HepG2 (cell line): ENCODE results near the gene PHRF1. TPM values are rescaled to one million over a fixed set of nuclear protein-coding genes. Genes with fewer than 3 reads are reported as not detected.

Source experiments
- ARID3A ChIP-seq: IDR thresholded peaks from 2 replicates; pipeline ENCODE4 v1.6.1; 2012; ENCODE audit warnings: low read depth, low read length, improper control_type of control experiment
- ARID5B ChIP-seq: IDR thresholded peaks from 2 replicates; pipeline ENCODE4 v1.4.0; 2020; ENCODE audit warnings: mild to moderate bottlenecking, missing genetic modification reagents
- BORCS8-MEF2B ChIP-seq: sonication (generic); formaldehyde crosslinking; IDR thresholded peaks from 2 replicates; pipeline ENCODE4 v1.8.0; 2022; ENCODE audit warnings: mild to moderate bottlenecking, missing genetic modification reagents
- ESRRA ChIP-seq: sonication (generic); formaldehyde crosslinking; IDR thresholded peaks from 2 replicates; pipeline ENCODE4 v1.5.1; 2020; ENCODE audit warnings: mild to moderate bottlenecking, low read depth, missing genetic modification reagents
- HOXA3 ChIP-seq: sonication (generic); formaldehyde crosslinking; IDR thresholded peaks from 2 replicates; pipeline ENCODE4 v1.5.0; 2020; ENCODE audit warnings: missing genetic modification reagents
- HOXD1 ChIP-seq: sonication (generic); formaldehyde crosslinking; IDR thresholded peaks from 2 replicates; pipeline ENCODE4 v1.5.0; 2020; ENCODE audit warnings: missing genetic modification reagents
- MTA1 ChIP-seq: sonication (generic); formaldehyde crosslinking; IDR thresholded peaks from 2 replicates; pipeline ENCODE4 v1.4.0; 2020; ENCODE audit warnings: missing genetic modification reagents, mild to moderate bottlenecking, borderline replicate concordance
- MYPOP ChIP-seq: sonication (generic); formaldehyde crosslinking; IDR thresholded peaks from 2 replicates; pipeline ENCODE4 v1.8.1; 2023; ENCODE audit warnings: mild to moderate bottlenecking, moderate library complexity, missing genetic modification reagents
- SNAI1 ChIP-seq: sonication (generic); formaldehyde crosslinking; IDR thresholded peaks from 2 replicates; pipeline ENCODE4 v1.5.0; 2020; ENCODE audit warnings: mild to moderate bottlenecking, missing genetic modification reagents, borderline replicate concordance
- SOX13 ChIP-seq, 3 experiments: fragments of 450-650 bp in 1 of 3; sonication (generic) in 1 of 3; formaldehyde crosslinking in 1 of 3; IDR thresholded peaks in 2 of 3; conservative IDR thresholded peaks in 1 of 3; 2 replicates each; pipeline versions ENCODE4 v1.5.0 to v1.6.1; 2016 to 2020; ENCODE audit warnings: antibody characterized with exemption in 1 of 3, mild to moderate bottlenecking in 1 of 3, missing compliant biosample characterization in 1 of 3, missing genetic modification reagents in 1 of 3, moderate library complexity in 1 of 3
- SOX5 ChIP-seq: IDR thresholded peaks from 2 replicates; pipeline ENCODE4 v1.6.1; 2016; ENCODE audit warnings: borderline replicate concordance
- SP5 ChIP-seq: IDR thresholded peaks from 2 replicates; pipeline ENCODE4 v1.6.1; 2016; ENCODE audit warnings: low read depth, borderline replicate concordance
- TGIF2 ChIP-seq: IDR thresholded peaks from 2 replicates; pipeline ENCODE4 v1.6.1; 2016; ENCODE audit warnings: control low read depth, missing compliant biosample characterization
- XRCC5 ChIP-seq: fragments of 200-400 bp; formaldehyde crosslinking; optimal IDR thresholded peaks from 2 replicates; pipeline ENCODE3; 2017; ENCODE audit warnings: mild to moderate bottlenecking, low read length
- ZBTB38 ChIP-seq: sonication (generic); formaldehyde crosslinking; IDR thresholded peaks from 2 replicates; pipeline ENCODE4 v1.5.1; 2020; ENCODE audit warnings: mild to moderate bottlenecking, missing genetic modification reagents
- ZNF563 ChIP-seq: sonication (generic); formaldehyde crosslinking; IDR thresholded peaks from 2 replicates; pipeline ENCODE4 v1.8.0; 2022; ENCODE audit warnings: mild to moderate bottlenecking, moderate library complexity, missing genetic modification reagents
- ZNF768 ChIP-seq: sonication (generic); formaldehyde crosslinking; IDR thresholded peaks from 2 replicates; pipeline ENCODE4 v1.4.0; 2020; ENCODE audit warnings: missing genetic modification reagents
- polyA plus RNA-seq, 8 experiments: library from polyadenylated mRNA; depleted of rRNA in 3 of 8; stranded (reverse) in 7 of 8; unstranded in 1 of 8; fragments of >200 nt; fragmentation: Illumina TruSeq in 4 of 8; extraction: Trizol in 4 of 8; gene quantifications; 2 replicates each; pipeline versions ENCODE4 v1.2.1 to v1.2.3, GENCODE V29; 2011 to 2016; ENCODE audit warnings: low read depth in 4 of 8, missing spikeins in 1 of 8, mixed read lengths in 1 of 8; ENCODE audit not compliant: insufficient read depth in 1 of 8
- total RNA-seq, 5 experiments: library from RNA; depleted of rRNA; stranded (reverse); fragments of >200 nt; fragmentation: Illumina TruSeq; extraction: Trizol; gene quantifications; 2 replicates each; pipeline ENCODE4 v1.2.3, GENCODE V29; 2016; ENCODE audit warnings: low read depth in 1 of 5

Gene PHRF1
- total and polyA plus RNA-seq, 2 of the 13 experiments (the other 11 are each of a cell fraction or from before 2014, with no cell fraction given), result 8.2 to 16.7 TPM

GRCh38 chr11:655036-655726, 78.9 kb downstream of the PHRF1 start (continued):
- TF ChIP-seq MYPOP (CRISPR knock-in tag) (peak; percentile 42; the same call in 1 of the 2 replicates), BORCS8-MEF2B (CRISPR knock-in tag) (0 out of 2 replicates have a peak, but pooled peaks have one; percentile 34), SP5 (CRISPR knock-in tag) (no peak), ARID5B (peak; percentile 39), SNAI1 (CRISPR knock-in tag) (0 out of 2 replicates have a peak, but pooled peaks have one; percentile 69), TGIF2 (CRISPR knock-in tag) (peak; percentile 63; the same call in 1 of the 2 replicates), ARID3A (peak; percentile 91), ZNF768 (CRISPR knock-in tag) (peak; percentile 9; the same call in 1 of the 2 replicates), XRCC5 (peak; percentile 63), SOX5 (peak; percentile 32; the same call in 1 of the 2 replicates), ZBTB38 (CRISPR knock-in tag) (0 out of 2 replicates have a peak, but pooled peaks have one; percentile 18), HOXD1 (0 out of 2 replicates have a peak, but pooled peaks have one; percentile 35), MTA1 (CRISPR knock-in tag) (peak; percentile 84; the same call in 1 of the 2 replicates), ESRRA (0 out of 2 replicates have a peak, but pooled peaks have one; percentile 22), ZNF563 (0 out of 2 replicates have a peak, but pooled peaks have one; percentile 26), SOX13 (IDR thresholded peaks at IDR 0.05) (no peak), SOX13 (CRISPR knock-in tag; conservative IDR thresholded peaks at IDR 0.05 in 1 of 2, IDR thresholded peaks at IDR 0.05 in 1 of 2) (peak in 1 of 2 experiments; percentile 33; a peak in 1 of 4 replicates), HOXA3 (CRISPR knock-in tag) (peak; percentile 60; the same call in 1 of the 2 replicates)
